A549 (cell line): Measurements from ENCODE around the gene COL8A1.

Experiments
- CBX8 ChIP-seq: fragments of 200-600 bp; sonication (generic); IDR thresholded peaks from 2 replicates; pipeline ENCODE4 v1.6.1; 2016
- CEBPB ChIP-seq, 2 experiments: fragments of >200 bp in 1 of 2; sonication (Bioruptor Twin) in 1 of 2; formaldehyde crosslinking in 1 of 2; IDR thresholded peaks; 2 replicates each; pipeline ENCODE4 v1.6.1; 2012 to 2016
- EHMT2 ChIP-seq: fragments of 200-600 bp; sonication (generic); IDR thresholded peaks from 2 replicates; pipeline ENCODE4 v1.6.1; 2016; ENCODE audit warnings: antibody characterized with exemption, low read depth, mild to moderate bottlenecking, moderate library complexity
- MAFK ChIP-seq: fragments of 450-650 bp; IDR thresholded peaks from 2 replicates; pipeline ENCODE4 v1.6.1; 2014; ENCODE audit not compliant: partially characterized antibody
- MAZ ChIP-seq: fragments of 150-350 bp; IDR thresholded peaks from 2 replicates; pipeline ENCODE4 v1.6.1; 2014; ENCODE audit warnings: antibody characterized with exemption, low read depth, low read length, borderline replicate concordance
- RFX5 ChIP-seq: fragments of 450-650 bp; IDR thresholded peaks from 2 replicates; pipeline ENCODE4 v1.7.1; 2014; ENCODE audit warnings: antibody characterized with exemption, mild to moderate bottlenecking, moderate library complexity
- SREBF2 ChIP-seq: fragments of 450-650 bp; IDR thresholded peaks from 2 replicates; pipeline ENCODE4 v1.6.1; 2014; ENCODE audit warnings: mild to moderate bottlenecking, moderate library complexity
- TF ChIP-seq, protein P1 (sequence below): fragments of >200 bp; sonication (Bioruptor Twin); formaldehyde crosslinking; IDR thresholded peaks from 3 replicates; pipeline ENCODE4 v1.5.1; 2016
- TF ChIP-seq, protein P2 (sequence below): IDR thresholded peaks from 2 replicates; pipeline ENCODE4 v1.6.1; 2012

DNA sequence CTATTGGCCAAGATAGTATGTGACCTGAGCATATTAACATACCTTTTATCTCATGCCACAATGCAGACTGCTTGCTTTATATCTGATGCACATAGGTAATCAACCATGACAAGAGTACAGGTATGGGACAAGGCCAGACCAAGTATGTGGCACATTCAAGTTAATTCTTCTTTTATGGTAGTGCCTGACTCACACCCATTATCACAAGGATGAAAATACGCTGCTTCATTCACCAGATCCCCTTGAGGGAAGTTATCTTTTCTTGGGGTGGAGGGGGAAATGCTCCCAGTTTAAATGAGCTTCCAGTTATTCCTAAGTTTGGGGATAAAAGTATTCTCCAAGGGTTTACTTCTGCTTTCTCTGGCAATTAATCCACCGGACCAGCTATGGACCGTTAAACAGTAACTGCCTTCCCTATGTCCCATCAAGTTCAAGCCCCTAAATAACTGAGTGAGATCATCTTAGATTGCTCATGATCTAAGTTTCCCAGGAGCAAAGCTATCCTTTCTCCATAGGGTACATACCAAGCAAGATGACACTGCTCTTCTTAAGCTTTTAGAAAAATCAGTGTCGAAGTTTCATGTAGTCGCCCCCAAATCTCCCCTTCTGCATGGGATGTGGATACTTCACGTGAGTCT is 1.9 kb downstream of the COL8A1 start:
- TF ChIP-seq, protein P1, sequence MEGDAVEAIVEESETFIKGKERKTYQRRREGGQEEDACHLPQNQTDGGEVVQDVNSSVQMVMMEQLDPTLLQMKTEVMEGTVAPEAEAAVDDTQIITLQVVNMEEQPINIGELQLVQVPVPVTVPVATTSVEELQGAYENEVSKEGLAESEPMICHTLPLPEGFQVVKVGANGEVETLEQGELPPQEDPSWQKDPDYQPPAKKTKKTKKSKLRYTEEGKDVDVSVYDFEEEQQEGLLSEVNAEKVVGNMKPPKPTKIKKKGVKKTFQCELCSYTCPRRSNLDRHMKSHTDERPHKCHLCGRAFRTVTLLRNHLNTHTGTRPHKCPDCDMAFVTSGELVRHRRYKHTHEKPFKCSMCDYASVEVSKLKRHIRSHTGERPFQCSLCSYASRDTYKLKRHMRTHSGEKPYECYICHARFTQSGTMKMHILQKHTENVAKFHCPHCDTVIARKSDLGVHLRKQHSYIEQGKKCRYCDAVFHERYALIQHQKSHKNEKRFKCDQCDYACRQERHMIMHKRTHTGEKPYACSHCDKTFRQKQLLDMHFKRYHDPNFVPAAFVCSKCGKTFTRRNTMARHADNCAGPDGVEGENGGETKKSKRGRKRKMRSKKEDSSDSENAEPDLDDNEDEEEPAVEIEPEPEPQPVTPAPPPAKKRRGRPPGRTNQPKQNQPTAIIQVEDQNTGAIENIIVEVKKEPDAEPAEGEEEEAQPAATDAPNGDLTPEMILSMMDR = no peak
- TF ChIP-seq, protein P2, sequence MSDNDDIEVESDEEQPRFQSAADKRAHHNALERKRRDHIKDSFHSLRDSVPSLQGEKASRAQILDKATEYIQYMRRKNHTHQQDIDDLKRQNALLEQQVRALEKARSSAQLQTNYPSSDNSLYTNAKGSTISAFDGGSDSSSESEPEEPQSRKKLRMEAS = no peak
- no peak for TF ChIP-seq MAZ
- TF ChIP-seq SREBF2 = no peak
- TF ChIP-seq RFX5 = no peak
- no peak for TF ChIP-seq EHMT2
- TF ChIP-seq CEBPB (IDR thresholded peaks at IDR 0.05) = no peak
- TF ChIP-seq CBX8 = no peak
- no peak for TF ChIP-seq MAFK
